Cardiac fibroblast (primary cell): Measurements from ENCODE around the gene STN1.

Source experiments
- DNase-seq, 2 donors: peaks; one replicate each; pipeline versions ENCODE4 v3.0.0 to v3.0.0-alpha.2; 2010; ENCODE audit warnings: low read depth in 2 of 2
- H3K4me3 ChIP-seq, 2 donors: replicated peaks in 1 of 2; 1 replicate in 1 of 2; 2 replicates in 1 of 2; pipeline ENCODE4 v1.5.1; 2011; ENCODE audit warnings: low read depth in 2 of 2, low read length in 2 of 2, mild to moderate bottlenecking in 2 of 2, moderate library complexity in 1 of 2
- CTCF ChIP-seq: IDR thresholded peaks from one replicate; pipeline ENCODE4 v1.5.1; 2011; ENCODE audit warnings: low read depth, mild to moderate bottlenecking, low read length, inconsistent platforms

The STN1 gene

GRCh38 chr10:103838070-103838395 lies 80.0 kb downstream of the STN1 start:
- no peak overlapping the region for H3K4me3 ChIP-seq
- no peak for DNase-seq
- no peak for TF ChIP-seq CTCF

- H3K4me3 ChIP-seq, result no peak overlapping the region
- TF ChIP-seq CTCF, result no peak
- no peak for DNase-seq
These were observed 80.5 kb downstream of the STN1 start for GRCh38 chr10:103837370-103838069.

GRCh38 chr10:103836861-103837260 lies 81.1 kb downstream of the STN1 start:
- H3K4me3 ChIP-seq, result no peak overlapping the region
- DNase-seq, result no peak
- no peak for TF ChIP-seq CTCF

- TF ChIP-seq CTCF, result no peak
- no peak overlapping the region for H3K4me3 ChIP-seq
- no peak for DNase-seq
These were observed 81.7 kb downstream of the STN1 start for GRCh38 chr10:103836273-103836672.

- H3K4me3 ChIP-seq, result no peak overlapping the region
- peak; percentile 78 to 95 for DNase-seq
- no peak for TF ChIP-seq CTCF
These were observed 82.6 kb downstream of the STN1 start for GRCh38 chr10:103835096-103836050.

- TF ChIP-seq CTCF, result no peak
- no peak overlapping the region for H3K4me3 ChIP-seq
- no peak for DNase-seq
These were observed 83.4 kb downstream of the STN1 start for GRCh38 chr10:103834436-103835095.
